HG03565 (cell line): ENCODE results near the gene STK10.
"Not testable (repeated sequence)": the region's sequence is repeated elsewhere in the genome, so short reads cannot be mapped to it uniquely, and the experiment has no call there.

Experiments
- ATAC-seq: cut with Tn5 transposase; IDR thresholded peaks from one replicate; pipeline ENCODE4 v1.9.1; 2021; ENCODE audit warnings: mild to moderate bottlenecking, moderate library complexity; ENCODE audit not compliant: unreplicated experiment

Gene STK10

DNA sequence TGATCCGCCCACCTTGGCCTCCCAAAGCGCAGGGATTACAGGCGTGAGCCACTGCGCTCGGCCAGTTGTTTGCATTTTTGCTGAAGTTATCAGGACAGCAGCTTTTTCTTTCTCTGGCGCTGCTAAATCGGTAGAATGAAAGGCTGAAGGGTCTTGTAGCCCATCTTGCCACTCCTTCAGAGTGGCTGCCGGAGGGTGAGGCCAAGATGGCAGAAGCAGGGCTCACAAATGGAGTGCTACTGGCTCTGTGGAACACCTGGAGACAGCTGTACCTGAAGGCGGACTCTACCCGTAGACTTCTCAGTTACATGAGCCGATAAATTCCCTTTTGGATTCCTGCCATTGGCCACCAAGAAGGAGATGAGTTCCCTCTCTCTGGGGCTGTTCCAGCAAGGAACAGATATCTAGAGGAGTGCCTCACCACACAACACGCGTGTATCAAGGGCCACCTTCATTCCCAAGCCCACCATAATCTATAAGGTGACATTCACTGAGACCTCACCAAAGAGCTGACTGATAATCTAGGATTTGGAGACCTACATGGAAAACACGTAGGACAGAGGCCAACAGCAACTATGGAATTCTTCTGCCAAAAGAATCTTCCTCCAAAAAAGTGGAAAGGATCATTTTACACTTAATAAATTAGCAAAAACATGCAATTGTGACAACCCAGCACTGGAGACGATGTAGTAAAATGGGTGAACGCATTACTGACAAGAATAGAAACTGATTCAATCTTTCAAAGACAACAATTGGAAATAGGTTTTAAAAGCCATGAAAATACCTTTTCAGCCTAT lies 21.8 kb downstream of the STK10 start:
- no peak for ATAC-seq

DNA sequence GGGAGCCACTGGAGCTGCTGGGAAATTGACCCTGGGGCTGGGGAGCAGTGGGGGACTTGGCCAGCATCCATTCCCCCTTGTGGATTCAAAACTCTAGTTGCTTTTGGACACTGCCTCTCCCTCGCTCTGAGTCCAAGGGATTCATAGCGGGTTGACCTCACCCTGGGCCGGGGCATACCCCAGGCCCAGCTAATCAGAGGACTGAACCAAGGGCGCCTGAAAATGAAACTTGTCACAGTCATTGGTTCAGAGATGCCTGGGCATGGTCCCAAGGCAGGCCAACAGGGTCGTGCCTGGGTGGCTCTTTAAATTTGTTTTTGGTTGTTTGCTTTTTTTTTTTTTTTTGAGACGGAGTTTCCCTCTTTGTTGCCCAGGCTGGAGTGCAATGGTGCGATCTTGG lies 22.6 kb downstream of the STK10 start:
- ATAC-seq: peak; percentile 65

DNA sequence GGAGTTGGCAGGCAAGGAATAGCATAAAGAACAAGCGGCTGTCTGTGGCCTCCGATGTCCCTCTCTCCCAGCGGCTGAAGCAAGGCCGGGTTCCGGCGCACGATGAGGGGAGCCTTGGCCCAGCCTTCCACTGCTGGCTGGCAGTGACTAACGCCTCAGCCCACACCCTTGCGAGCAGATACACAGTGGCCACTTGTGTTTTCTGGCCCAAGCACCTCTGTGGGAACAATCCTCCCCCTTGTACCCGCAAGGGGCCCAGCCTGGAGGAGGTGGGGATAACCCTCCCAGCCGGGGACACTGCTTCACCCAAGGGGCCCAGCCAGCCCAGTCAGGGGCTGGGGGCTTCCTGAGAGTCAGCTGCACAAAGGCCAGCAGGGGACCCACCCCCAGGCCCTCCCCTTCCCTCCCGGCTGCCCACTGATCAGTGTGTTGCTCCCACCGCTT lies 23.2 kb downstream of the STK10 start:
- no peak for ATAC-seq

DNA sequence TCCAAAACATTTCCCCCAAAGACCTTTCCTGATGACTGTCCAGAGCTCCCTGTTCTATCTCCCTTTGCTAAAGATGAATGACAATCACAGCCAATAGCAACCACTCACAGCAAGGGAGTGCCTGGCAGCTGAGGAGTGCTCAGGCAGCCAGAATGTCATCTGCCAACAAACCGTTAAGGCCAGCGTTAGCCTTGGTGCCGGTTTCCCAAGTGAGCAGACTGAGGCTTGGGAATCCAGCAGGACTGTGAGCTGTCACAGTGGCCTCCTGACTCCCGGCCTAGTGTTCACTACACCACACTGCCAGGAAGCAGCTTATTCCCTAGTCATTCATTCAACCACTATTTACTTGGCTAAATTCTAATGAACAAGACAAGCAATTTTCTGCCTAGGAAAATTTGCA lies 24.7 kb downstream of the STK10 start:
- no peak for ATAC-seq

DNA sequence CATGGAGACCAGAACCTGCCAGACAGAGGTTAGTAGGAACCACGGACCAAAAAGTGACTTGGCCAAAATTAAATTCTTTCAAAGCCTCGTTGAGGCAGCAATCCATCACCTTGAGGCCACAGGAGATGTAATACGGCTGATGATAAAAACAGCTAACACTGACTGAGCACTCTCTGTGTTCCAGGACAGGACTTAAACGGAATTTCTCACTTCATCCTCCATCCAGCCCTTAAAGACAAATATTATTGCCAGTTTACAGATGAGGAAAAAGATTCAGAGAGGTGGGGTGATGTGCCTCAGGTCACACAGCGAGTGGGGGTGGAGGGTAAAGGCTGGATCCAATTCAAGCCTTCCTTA lies 25.1 kb downstream of the STK10 start:
- no peak for ATAC-seq

DNA sequence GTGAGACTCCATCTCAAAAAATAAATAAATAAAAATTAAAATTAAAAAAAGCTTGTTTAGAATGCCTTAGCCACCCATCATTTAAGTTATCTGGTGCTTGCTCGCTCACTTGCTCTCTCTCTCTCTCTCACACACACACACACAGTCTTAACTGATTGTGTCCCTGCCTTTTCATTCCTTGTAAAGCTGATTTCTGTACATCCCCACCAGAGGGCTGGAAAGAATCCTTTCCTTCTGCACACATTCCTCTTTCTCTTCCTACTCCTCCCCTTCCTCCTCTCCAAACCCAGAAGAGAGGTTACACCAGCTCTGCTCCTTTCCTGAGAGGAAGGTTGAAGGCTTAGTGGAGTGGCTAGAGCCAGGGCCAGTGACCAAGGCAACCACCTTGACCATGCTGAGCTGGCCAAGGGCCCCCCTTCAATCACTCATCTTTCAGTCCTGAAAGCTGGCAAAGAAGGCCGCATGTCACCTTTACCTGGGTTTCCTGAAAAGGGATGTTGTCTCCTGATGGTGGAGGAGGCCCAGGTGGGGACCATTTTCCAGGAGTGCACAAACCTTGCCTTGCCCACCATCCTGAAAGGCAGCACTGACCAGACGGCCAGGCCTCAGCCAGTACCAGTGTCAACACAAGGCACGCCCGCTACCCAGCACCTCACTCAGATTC lies 25.6 kb downstream of the STK10 start:
- no peak for ATAC-seq

DNA sequence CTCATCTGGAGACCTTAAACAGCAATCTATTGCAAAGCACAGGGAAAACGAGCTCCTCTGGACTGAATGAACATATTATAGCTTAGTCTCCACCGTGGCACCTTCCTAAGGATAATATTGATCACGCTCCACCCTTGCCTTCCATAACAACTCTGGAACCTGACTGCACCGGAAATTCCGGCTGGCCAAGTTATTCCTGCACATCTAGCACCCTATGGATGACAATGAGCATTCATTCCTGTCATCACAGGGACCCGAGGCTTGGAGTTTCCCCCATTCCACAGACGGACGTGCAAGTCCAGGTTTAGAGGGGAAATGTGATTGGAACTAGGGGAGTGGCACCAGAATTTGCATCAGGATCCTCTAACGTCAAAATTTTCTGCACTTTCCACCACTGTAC lies 27.5 kb downstream of the STK10 start:
- no peak for ATAC-seq

DNA sequence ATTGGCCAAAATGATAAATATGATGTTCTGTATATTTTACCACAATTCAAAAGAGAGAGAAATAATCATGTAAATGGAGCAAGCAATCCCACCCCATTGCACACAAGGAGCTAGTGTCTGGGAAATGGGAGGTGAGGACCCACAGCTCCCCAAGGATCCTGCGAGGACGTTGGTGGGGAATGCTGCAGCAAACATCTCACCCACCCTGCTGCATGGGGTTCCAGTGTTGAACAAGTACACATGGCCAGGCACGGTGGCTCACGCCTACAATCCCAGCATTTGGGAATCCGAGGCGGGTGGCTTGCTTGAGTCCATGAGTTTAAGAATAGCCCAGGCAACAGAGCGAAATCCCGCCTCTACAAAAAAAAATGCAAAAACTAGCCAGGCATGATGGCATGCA lies 29.0 kb downstream of the STK10 start:
- ATAC-seq: no peak

DNA sequence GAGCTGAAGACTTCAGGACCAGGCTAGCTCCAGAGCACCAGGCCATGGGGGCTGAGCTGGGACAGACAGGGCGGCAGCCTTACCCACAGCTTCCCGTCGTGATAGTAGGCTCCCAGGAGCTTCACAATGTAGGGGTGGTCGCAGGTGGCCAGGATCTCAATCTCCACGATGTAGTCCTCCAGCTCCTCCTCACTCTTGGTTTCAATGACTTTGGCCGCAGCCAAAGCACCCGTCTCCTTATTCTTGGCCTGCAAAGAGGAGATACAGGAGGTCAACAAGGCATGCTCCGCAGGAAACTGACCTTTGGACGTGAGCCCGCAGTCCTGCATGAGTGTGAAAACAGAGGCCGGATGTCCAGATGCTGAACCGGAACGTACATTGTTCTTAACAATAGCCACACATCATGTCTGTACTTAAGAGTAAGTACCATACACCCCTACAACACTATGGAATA lies 31.5 kb downstream of the STK10 start:
- ATAC-seq: no peak

DNA sequence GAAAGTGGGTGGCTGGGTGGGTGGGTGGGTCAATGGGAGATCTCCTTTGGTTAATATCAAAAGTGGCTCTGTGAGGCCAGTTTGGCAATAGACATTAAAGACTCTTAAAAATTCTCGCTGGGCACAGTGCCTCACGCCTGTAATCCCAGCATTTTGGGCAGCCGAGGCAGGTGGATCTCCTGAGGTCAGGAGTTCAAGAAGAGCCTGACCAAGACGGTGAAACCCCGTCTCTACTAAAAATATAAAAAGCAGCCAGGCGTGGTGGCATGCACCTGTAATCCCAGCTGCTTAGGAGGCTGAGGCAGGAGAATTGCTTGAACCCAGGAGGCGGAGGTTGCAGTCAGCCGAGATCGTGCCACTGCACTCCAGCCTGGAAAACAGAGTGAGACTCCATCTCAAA lies 32.9 kb downstream of the STK10 start:
- not testable (repeated sequence) for ATAC-seq

DNA sequence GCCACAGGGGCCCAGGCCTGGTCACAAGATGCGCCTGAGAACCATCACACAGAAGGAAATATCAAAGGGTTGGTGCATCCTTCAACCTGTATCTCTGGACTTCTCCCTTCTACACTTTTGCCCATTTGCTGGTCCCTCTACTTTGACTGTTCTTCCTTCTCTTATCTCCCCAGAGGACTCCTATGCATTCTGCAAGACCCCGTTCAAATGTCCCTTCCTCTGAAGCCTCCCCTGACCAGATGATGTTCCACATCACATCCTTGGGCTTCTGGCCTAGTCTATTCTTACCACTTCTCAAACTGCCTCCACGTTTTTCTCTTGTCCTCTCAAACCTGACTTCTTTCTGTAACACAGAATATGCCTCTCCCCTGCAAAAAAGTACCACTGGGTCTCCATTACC lies 34.3 kb downstream of the STK10 start:
- no peak for ATAC-seq

DNA sequence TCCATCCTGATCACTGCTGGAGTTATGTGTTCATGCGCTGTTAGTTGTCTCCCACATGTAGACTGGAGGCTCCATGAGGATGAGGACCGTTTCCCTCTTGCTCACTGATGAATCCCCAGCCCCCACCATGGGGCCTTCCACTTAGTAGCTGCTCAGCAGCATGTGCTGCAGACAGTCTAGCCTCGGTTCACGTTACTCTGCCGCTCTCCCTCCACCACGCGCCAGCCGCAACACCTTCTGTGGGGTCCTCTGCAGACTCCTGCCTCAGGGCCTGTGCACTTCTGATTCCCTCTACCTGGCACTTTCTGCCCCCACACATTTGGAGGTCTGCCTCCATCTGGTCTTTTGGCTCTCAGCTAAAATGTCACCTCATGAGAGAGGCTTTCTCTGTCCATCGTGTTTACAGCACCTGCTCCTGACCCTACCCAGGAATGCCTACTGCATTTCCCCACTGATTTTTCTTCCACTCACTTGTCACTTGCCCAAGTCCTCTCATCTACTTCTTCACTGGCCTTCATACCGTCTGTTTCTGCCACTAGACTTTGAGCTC lies 36.3 kb downstream of the STK10 start:
- ATAC-seq: no peak

DNA sequence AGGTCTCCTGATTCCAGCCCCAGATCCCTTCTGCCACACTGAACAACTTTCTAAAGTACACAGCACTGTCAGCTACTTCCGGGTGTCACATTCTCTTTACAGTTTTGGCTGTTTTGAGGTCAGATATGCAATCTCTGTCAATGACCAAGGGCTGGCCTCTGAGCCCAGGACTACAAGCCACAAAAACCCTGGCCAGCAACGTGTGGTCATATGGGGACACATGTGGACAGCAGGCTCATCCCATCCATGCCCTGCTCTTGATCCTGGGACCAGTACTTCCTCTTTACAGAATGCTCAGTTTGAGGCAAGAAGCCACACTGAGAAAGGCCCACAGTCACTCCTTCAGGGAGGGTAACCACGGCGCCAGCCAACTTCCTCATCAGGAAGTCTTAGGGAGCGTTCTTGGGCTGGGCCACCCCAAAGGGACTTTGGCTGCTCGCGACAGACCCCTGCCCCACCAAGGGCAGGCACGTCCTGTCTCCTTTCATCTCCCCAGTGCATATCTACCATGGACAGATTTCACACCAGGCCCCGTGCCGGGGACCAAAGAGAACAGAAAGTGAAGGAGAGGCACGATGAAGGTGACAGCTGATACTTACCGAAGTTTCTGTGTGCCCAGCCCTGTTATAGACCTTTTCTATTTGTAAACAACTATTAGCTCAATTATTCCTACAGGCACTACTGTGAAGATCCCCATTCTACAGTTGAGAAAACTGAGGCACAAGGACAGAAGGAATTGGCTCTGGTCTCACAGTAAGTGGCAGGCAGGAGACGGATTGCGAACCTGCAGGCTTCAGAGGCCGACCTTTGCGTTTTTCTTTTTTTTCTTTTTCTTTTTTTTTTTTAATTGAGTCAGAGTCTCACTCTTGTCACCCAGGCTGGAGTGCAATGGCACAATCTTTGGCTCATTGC lies 37.3 kb downstream of the STK10 start:
- ATAC-seq: peak; percentile 38

DNA sequence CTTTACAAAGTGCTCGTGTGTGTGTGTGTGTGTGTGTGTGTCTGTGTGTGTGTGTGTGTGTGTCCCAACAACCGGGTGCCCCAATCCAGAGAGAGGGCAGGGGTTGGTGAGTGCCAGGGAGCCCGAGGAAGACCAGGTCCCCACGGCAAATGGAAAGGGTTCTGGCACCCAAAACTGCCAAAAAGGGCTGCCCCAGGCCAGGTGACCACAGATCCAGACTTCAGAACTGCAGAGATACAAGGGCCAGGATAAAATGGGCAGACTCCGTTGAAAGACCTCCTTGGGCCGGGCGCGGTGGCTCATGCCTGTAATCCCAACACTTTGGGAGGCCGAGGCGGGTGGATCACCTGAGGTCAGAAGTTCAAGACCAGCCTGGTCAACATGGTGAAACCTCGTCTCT lies 38.5 kb downstream of the STK10 start:
- not testable (repeated sequence) for ATAC-seq

DNA sequence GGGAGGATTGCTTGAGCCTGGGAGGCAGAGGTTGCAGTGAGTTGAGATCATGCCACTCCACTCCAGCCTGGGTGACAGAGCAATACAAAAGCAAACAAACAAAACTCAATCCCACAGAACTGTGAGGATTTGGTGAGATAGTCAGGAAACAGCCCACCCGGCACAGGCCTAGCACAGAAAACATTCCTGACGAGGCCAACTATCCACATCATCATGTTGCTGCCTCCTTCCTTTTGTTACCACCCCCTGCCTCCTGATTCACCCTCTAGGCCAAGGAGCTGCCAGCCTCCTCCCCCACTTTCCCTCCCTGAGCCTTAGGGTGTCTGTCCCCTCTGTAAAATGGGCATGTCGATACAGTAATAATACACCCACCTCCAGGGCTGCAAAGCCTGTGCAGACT lies 39.0 kb downstream of the STK10 start:
- ATAC-seq: no peak

DNA sequence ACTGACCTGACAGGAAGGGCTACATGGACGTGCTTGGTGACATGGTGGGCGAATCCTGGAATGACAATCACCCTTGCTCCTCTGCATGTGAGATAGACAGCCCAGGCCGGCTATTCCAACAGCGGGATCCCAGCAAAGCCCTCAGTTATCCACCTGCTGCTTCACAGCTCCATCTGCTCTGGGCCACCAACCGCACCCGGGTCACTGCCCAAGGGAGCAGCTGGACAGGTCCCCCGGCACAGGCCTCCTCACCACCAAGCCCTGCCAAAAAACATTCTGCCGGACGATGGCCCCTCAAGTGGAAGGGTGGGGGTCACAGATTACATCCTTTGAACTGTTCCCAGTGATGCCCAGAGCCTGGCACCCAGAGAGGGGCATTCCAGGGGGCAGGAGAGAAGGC lies 39.6 kb downstream of the STK10 start:
- ATAC-seq: no peak

DNA sequence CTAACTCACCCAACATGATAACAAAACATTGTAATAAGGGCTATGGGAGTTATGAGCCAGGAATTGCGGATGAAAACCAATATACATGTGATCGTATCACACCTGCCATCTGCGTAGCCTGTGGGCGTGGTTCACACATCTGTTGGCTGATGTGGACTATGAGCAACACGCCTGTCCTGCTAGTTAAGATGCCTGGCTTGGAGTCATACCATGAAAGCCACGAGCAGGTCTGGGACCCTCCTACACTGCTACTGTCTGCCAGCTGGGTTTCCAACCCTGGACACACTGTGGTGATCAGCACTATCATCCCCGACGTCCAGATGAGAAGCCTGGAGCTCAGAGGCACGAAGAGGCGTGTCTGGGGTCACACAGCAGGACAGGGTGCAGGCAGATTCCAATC lies 40.2 kb downstream of the STK10 start:
- ATAC-seq: no peak

DNA sequence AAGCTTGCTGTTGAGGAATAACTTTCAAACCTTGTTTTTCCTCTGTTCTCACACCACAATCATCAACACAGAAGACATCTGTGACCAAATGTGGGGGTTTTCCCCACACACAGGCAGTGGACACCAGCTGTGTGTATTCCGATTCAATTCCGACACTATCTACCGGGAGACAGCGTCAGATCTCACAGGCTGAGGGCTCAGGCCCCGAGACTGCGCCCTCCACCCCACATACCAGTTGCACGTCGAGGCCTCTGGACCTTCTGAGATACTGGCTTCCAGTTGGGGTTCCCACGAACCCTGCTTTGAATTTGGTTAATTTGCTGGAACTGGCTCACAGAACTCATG lies 41.3 kb downstream of the STK10 start:
- no peak for ATAC-seq

DNA sequence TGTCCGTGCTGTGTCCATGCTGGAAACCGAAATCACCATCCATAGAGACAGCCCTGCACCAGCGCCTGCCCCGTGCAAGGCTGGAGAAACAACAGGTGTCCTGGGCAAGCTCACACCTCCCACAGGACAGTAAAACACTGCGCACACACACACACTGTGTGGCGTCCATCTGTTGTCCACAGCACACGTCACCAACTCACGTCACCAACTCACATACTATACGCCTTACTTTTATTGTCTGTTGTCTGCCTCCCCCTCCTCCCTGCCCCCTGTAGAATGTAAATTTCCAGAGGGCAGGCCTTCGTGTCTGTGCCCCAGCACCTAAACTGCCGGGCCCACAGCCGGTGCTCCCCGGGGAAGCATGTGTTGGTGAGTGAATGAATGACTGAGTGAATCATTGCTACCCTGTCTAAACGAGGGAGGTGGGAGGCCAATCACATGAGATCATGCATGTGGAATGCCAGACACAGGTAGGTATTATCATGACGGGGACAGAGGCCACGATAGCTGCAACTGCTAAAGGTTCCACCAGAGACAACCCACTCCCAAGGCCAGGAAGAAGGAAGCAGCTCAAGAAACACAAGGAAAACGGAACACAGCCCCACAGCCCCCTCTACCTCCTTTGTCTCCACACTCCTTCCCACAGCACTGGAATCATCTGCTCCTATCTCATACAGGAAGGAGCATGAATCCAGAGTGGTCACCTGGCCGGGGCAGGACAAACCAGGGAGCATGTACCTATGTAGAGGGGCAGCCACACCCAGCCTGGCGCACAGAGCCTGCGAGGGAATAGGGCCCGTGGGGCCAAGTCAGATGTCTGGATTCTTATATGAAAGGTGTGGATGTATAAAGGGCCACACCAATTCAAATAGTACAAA lies 41.9 kb downstream of the STK10 start:
- ATAC-seq: no peak
